ENCODE results near the gene TEAD1.
A peak's percentile ranks its signal among the peaks of the same experiment; 100 is the strongest.

Gene TEAD1

DNA sequence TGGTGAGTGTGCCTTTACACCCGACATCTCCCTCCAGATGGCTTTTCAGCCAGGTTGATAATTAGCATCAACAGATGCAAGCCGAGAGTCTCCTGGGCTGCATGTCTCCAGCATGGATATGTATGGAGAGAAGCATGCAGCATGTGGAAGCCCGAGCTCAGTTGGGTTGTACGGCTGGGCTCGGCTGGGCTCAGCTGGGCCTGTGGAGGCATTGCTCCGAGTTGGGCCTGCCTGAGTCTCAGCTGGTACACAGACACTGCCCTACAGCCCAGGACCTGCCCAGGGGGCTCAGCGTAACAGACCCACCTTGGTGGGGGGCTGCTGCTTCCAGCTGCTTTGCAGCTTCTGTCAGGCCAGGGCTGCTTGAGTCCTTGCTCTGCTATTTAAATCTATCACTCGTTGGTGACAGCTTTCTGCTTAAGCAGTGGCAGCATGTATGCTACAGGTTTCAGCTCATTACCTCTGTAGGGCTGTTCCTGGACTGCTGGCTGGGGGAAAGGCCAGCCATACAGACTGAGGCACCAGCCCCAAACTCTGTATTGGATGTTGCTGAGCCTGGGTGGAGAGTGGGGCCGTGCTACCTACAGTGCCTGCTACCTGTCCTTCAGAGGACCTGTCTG lies 115.5 kb downstream of the TEAD1 start:
- DNase-seq (ENCODE audit: low spot score), result no peak

DNA sequence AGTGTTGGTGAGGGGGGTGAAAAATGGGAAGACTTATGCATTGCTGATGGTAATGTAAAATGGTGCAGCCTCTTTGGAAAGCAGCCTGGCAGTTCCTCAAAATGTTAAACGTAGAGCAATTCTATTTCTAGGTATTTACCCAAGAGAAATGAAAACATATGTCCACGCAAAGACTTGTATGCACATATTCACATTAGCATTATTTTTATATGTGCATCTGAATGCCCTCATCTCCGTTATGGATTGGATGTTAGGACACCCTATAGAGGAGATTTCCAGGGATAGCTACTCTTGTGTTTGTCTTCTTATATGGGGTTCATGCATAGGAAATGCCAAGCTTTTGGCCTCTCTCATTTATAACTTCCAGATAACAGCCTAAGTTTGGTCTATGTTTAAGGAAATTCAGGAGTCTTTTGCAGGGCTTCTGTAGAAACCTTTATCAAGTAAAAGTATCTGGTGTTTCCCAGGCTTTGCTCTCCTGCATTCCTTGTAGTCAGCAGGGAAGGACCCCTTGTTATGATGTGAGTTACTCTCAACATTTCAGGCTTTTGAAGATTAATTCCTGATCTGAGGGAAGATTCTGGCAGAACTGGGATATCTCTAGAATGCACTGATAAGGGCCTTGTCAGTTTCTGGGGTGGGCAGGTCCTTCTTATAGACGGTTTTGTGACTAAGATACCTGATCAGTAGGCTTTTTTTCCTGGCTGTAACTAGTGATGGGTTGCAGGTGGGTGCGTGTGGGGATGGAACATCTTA lies 116.8 kb downstream of the TEAD1 start:
- no peak for DNase-seq (ENCODE audit: low spot score)

DNA sequence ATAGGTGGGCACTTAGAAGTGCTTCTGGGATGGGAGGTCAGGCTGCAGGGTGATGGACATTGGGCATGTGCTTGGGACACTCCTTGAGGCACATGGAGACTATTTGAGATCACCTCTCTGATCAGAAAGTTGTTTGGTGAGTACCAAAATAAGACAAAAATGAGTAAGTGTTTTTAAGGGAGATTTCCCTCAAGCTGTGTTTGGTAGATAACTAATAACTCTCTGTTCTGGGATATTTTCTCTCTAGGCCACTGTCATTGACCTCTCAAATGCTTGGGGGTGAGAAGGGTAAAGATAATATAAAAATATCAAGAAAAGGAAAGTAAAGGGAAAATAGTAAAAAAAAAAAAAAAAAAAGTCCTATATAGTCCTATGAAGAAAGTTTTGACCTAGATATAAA lies 117.8 kb downstream of the TEAD1 start:
- DNase-seq (ENCODE audit: low spot score), result no peak

DNA sequence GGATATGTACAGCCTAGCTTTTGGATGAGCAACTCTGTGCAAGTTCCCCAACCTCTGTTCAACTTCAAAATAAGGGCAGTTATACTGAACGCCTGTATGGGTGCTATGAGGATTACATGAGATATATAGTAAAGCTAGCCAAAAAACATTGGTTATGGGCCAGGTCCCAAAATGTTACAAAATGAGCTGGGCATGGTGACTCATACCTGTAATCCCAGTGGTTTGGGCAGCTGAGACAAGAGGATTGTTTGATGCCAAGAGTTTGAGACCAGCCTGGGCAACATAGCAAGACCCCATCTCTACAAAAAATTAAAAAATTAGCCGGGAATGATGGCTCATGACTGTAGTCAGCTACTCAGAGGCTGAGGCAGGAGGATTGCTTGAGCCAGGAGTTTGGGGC lies 118.4 kb downstream of the TEAD1 start:
- DNase-seq (ENCODE audit: low spot score), result no peak

DNA sequence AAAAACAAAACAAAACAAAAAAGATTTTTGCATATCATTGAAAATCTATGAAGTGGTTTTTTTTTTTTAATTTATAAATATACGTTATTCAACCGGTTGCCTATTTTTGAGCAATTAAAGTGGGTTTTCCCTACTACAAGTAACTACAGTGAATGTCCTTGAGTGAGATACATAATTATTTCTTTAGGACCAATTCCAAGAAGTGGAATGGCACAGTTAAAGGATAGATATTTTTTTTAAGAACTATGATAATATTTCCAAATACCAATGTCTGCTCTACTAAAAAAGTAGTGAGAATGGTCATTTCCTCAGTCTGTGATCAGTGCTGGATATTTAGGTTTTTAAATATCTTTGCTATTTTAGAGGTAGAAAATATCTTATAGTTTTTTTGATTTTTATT lies 118.8 kb downstream of the TEAD1 start:
- no peak for DNase-seq (ENCODE audit: low spot score)

DNA sequence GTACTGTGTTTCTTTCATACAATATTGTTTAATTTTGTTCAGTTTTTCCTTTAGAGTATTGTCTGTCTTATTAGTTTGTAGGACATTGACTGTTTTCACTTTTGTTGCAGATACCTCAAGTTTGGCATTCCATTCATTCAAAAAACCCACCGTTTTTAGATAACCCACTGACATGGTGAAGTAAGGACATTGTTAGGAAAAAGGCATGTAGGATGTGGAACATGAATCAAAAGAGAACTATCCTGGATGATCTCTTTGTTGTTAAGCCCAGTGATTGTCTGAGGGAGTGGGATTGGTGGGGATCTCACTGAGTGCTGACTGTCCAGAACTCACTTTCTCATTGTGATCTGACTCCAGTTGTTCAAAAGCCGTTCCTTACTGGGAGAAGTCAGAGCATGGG lies 119.3 kb downstream of the TEAD1 start:
- no peak for DNase-seq (ENCODE audit: low spot score)

DNA sequence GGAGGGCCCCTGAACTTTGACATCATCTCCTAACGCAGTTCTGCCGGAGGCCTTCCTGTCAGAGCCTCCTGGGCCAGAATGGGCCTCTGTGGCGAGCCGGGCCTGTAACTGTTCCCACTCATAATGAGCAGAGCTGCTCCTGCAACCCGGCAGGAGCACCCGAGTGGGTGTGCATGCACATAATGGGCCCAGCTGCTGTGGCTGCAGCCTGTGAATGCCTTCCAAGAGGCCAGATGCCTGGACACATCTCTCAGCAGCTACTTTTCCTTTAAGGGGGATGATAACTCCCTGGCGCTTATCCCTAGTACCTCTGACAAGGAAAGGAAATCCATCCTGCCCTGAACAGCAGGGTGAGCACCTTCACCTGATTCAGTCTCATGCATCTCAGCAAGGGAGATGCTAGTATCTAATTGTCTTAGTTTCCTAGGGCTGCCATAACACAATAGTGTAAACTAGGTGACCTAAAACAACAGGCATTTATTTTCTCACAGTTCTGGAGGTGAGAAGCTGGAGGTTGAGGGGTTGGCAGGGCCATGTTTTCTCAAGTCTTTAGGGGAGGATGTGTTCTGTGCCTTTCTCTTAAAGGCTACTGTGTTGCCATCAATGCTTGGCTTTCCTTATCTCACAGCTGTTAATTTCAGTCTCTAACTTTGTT lies 120.5 kb downstream of the TEAD1 start:
- no peak for DNase-seq (ENCODE audit: low spot score)

DNA sequence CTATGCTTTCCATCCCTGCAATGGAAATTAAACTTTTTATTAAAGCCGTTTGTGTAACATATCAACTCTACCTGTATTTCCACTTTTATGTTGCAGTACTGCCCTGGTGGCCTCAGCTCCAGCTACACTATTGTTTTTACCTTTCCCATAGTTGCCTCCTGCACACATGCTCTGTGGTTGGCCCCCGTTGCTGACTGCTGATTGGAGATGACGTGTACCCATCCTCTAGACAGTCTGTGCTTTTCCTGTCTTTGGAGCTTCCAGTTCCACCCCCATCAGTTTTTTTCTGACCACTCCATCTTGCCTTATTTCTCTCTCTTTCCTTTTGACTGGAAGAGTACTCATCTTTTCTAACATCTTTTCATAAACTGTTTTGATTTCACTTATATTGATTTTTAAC lies 123.8 kb downstream of the TEAD1 start:
- DNase-seq (ENCODE audit: low spot score), result no peak

DNA sequence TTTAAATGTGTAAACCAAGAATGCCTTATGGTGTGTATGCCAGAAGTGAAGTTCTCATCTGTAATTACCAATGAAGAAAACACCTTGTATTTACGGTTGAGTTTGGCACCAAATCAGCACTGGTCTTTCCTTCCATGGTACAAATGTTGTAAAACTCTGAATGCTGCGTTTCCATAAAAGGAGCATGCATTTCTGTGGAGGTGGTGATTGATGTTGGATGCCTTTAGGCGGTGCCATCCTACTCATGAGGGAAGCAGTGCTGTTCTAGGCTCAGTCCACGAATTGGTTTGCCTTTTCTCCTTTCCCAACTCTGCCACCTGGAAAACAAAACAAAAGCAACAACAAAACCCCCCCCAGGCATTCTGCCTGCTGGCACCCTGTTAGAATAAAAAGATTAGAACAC lies 124.4 kb downstream of the TEAD1 start:
- no peak for DNase-seq (ENCODE audit: low spot score)

DNA sequence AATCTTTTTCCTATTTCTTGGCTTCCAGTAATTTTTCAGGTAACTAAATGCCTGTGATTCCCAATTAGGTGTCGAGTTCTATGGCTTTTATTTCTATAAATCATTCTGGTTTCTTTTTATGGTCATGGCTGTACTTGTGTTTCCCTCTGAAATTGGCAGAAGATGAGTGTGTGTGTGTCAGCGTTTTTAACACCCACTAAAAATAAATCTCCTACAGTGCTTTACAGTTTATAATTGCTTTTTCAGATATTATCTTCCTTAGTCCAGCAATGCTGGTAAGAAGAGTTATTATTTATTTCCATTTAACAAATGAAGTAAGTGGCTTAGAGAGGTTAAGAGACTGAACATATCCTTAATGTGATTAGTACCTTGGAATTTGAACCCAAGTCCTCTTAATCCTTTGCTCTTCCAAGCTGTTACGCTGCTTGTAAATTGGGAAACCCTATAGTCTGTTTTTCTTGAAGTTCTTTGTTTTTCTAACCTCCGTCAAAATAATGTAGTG lies 125.2 kb downstream of the TEAD1 start:
- DNase-seq (ENCODE audit: low spot score), result no peak

DNA sequence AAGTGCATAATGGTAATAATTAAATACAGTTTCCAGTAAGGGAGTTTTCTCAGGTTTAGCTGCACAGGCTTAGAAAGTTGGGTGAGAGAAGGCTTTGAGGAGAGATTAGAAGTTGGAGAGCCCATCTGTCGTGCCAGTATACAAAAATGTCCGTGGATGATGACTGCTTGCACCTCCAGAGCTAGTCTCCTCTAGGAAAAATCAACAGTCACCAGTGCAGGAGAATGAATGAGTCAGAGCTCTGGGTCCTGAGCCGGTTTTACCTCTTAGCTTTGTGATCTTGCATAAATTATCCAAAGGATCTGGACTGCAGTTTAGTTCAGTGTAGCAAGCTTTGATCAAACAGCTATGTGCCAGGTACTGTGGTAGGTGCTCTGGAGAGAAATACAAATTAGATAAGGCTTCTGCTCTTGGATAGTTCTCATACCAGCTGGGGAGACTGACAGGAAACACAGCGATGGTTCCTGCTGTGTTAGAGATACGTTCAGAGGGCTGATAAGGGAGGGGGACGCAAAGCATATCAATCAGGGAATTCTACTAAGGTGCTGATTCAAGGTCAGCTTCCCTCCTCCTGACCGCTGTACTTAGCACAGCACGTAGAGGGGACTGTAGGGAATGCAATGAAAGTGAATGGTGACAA lies 125.9 kb downstream of the TEAD1 start:
- DNase-seq (ENCODE audit: low spot score), result peak; percentile 74

DNA sequence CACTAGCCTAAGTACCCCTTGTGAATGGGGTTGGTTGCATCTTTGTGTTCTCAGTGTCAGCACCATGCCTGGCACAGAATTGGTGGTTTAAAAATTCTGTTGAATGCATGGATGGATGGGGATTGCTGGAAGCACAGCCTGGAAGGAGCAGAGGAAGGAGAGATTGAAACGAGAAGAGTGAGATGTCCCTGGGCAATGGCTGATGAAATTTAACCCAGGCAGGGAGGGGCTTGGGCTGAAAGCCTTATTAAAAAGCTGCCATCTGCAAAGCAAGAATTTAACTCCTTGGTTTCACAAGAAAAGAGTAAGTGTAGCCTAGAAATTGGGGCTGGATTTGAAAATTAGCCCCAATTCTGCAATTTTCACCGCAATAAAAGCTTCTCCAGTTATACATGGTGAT lies 126.7 kb downstream of the TEAD1 start:
- DNase-seq (ENCODE audit: low spot score), result no peak

DNA sequence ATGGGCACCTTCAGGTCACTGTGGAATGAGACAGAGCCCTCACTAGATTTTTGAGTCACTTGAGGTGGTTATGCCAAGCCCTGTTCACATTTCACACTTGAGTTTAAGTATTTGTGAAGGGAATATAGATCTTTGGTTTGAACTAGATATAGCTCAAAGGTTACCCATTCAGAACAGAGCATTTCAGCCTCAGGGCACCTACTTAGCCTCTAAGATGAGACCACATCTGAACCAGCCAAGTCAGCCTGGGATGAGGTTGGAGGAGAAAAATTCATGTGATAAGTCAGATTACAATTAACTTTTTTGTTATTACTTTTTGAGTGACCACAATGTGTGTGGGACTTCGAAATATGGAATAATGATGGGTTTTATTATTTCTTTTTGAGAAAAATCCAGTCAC lies 127.8 kb downstream of the TEAD1 start:
- no peak for DNase-seq (ENCODE audit: low spot score)

DNA sequence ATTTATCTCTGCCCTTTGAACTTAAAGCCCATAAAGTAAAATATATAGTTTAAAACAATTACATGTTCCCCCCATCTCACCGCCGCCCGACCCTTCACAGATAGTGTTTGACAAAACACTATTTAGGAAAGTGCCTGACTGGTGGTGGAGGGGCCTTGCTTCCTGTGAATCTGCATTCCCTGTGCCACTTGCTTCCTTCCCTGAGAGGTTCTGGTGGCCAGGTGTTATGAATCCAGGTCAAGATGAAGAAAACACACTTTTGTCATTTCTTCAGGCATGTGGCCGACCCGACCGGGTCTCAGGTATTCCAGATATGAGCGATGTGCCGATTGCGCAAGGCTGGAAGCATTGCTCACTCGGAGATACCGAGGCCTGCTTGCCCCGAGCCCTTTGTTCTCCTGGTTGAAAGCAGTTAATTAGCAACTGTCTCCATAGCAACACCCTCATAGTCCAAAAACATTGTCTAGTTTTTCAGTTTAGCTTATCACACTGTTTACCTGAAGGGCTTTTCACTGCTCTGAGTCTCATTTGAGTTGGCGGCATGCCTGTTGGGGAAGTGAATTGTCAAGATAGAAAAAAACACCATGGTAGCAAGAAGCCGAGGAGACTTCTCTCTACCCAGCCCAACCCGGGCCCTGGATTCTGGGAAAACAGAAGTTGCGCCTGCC lies 128.3 kb downstream of the TEAD1 start:
- DNase-seq (ENCODE audit: low spot score), result no peak

DNA sequence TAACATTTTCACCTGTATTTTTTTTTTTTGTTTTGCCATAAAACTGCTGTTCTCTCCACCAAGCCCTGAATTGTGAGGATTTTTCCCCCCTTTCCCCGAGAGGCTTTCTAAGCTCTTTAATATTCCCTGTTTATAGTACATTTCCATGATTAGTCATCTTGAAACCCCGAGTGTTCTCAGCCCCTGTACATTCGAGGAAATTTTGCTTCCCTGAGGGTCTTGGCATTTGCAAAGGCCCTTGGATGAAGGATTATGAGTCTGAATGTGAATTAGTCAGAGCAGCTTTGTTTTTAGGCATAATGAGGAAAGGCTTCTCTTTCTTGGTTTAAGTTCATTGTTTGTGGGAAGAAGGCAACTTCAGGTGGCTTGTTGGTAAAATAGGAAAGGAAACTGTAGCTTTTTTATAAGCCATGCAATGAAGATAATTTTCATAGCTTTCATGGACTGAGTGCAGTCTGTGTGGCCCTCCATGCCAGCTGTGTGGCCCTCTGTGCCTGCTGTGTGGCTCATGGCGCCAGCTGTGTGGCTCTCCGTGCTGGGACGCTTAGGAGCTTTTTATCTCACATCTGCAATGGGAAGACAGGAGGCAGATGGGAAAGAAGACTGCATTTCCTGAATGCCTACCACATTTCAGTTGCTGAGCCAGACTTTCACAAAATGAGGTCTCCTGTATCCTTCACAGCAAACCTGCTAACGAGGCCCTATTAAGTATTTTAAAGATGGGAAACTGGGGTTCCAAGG lies 129.0 kb downstream of the TEAD1 start:
- DNase-seq (ENCODE audit: low spot score), result no peak

DNA sequence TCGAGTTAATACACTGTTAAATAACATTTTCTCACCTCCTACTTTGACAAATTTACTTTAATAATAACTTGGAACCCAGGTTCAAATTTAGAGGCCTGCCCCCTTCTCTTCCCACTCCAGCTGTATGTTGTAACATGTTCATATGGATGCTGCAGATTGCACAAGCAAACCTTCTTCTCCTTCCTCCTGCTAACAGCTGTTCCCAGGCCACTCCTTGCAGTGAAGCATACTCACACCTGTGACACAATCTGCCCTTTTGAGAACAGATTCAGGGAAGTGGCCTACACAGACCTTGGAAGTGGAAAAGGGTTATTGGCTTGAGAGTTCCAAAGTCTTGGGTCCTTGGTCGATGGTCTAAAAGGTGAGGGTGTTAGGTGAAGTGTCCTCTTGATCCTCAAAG lies 131.9 kb downstream of the TEAD1 start:
- DNase-seq (ENCODE audit: low spot score), result no peak

DNA sequence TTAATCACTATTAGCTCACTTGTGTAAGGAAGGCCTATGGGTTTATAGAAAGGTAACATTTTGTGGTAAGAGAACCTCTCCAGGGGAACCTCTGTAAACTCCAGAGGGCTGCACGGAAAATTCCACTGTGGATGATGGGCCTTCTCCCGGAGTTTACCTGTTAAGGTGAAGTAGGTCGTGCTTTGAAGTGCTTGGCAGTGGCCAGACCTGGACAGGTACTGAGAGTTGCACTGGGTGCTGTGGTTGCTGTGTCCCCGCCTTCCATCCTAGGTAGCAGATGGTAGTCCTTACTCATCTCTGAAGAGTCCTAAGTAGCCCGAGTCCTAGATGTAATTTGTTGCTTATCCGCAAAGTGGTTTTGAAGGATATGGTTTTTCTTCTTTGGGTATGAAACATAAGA lies 133.4 kb downstream of the TEAD1 start:
- DNase-seq (ENCODE audit: low spot score), result no peak

DNA sequence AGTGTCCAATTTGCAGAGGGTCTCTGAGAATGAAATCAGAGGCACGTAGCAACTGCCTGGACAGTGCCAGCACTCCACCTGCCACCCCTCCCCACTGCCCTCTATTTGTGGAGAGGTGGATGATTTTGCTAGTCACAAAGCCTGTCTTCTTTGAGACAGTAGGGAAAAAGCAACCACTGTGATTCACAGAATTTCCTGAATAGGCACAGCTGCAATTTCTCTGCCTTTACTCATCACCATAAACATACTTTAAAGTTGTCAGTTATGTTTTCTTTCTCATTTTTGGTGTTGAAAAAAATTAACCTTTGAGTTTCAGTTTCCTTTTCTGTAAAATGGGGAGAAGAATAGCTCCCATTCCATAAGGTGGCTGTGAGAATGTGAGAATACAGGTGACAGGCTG lies 134.3 kb downstream of the TEAD1 start:
- DNase-seq (ENCODE audit: low spot score), result peak; percentile 41

DNA sequence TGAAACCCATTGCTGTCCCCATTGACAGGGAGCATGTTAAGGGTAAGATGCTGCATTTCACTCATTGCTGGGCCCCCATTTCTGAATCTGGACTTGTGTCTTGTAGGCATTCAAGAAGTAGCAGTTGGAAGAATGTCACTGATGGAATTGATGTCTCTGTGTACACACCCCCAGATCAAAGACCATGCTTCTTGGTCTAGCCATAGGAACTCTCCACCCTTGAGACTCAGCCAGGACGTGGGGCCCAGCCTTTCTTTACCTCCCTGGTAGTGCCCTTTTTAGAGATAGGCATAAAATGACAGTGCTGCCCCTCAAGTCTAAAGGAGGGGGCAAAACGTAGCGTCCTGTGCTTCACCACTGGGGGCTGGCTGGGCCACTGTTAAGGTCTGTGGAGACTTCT lies 135.1 kb downstream of the TEAD1 start:
- DNase-seq (ENCODE audit: low spot score), result no peak

DNA sequence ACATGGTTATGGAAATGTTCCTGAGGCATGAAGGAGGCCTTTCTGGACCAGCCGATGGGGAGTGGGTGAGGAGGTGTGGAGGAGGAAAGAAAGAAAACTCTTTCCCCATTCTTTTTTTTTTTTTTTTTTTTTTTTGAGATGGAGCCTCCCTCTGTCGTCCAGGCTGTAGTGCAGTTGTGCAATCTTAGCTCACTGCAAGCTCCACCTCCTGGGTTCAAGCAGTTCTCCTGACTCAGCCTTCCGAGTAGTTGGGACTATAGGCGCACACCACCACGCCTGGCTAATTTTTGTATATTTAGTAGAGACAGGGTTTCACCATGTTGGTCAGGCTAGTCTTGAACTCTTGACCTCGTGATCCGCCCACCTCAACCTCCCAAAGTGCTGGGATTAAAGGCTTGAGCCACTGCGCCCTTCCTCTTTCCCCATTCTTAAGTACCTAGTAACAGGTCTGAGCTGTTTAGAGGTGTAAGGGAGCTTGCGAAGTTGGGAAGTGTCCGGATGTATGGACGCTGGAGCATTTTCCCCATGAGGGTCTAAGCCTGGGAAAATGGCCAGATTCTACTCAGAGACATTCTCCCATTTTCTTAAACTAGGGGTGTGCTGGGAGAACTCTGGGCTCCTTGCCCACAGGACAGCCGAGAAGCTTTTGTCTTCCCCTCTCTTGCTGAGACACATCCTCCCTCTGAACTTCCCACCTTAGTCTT lies 135.8 kb downstream of the TEAD1 start:
- no peak for DNase-seq (ENCODE audit: low spot score)

DNA sequence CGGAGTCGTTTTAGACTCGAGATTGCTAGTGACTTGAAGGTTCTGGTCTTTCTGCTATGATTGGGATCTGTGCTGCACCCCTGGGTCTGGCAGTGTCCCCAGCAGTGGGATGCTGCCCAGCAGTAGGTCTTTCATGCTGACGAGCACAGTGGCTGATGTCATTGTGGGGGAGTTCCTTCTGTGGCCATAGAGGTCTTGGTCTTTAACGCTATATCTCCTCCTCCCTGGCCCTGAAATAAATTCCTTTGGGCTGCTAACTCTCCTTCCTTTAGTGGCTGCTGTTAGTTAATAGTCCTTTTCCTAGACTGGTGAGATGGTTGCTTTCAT lies 136.3 kb downstream of the TEAD1 start:
- DNase-seq (ENCODE audit: low spot score), result peak; percentile 67
